ENCODE data around the gene ST8SIA1.

- TF ChIP-seq CTCF (IDR thresholded peaks at IDR 0.05) (no peak), POLR2A (IDR thresholded peaks at IDR 0.05) (no peak)
These were observed 23.0 kb upstream of the ST8SIA1 start for GRCh38 chr12:22357531-22357930.

Data from gastroesophageal sphincter (tissue), 3 donors.